Fibroblast of pulmonary artery (primary cell): ENCODE data around the gene PDZD7.
"Not testable (repeated sequence)": the region's sequence is repeated elsewhere in the genome, so short reads cannot be mapped to it uniquely, and the experiment has no call there.

ENCODE experiments used
- DNase-seq: peaks from one replicate; pipeline ENCODE4 v3.0.0-alpha.2; 2010; ENCODE audit warnings: low read depth
- H3K4me3 ChIP-seq: replicated peaks from 2 replicates; pipeline ENCODE4 v1.5.1; 2011; ENCODE audit warnings: low read depth, mild to moderate bottlenecking, control low read depth, low read length, moderate library complexity
- CTCF ChIP-seq: IDR thresholded peaks from 2 replicates; pipeline ENCODE4 v1.5.1; 2011; ENCODE audit warnings: mild to moderate bottlenecking, control low read depth, low read length, inconsistent platforms; ENCODE audit errors: missing control alignments

Gene PDZD7

DNA sequence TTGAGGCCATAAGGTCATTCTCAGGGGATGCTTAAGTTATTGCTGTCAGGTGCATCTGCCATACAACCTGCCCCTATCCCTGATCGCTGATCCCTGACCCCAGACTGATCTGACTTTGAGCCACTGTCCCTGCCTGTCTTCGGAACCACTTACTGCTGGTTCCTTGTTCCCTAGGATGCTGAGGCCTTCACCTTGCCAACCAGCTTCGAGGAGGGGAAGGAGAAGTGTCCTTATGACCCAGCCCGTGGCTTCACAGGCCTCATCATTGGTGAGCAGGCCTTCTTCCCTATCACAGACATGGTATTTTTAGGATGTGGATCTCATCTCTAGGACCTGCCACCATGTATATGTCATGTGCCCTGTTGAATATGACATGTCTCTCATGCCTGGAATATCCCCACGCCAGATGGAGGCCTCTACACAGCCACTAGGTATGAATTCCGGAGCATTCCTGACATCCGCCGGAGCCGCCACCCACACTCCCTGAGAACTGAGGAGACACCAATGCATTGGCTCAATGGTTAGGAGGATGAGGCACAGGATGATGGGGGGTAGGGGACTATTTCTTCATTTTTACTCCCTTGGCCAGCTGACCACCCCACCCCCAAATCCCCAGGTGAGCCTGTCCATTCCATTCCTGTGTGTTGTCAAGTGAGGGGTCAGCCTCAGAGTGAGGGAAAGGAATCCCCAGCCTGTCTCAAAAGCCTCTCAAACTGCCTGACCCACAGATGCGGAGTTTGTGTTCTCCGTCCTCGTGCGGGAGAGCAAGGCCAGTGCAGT is 52.6 kb downstream of the PDZD7 start:
- DNase-seq: no peak
- TF ChIP-seq CTCF: no peak
- no peak overlapping the region for H3K4me3 ChIP-seq

DNA sequence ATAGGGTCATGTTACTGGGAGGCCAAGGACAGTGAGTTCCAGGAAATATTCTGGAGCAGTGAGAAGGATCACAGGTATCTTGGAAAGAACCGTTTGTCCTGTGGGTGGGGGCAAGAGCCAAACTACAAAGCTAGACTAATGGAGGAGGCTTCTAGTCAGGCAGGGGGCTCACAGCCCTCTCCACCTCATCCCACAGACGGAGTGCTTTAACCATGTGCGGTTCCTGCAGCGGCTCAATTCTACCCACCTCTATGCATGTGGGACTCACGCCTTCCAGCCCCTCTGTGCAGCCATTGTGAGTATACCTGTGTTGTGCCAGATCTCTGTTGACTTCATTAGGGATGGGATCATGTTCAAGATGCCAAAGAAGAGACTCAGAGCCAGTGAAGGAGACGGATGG is 53.5 kb downstream of the PDZD7 start:
- DNase-seq: no peak
- H3K4me3 ChIP-seq: no peak overlapping the region
- TF ChIP-seq CTCF: no peak

- no peak for TF ChIP-seq CTCF
- DNase-seq: no peak
- H3K4me3 ChIP-seq: no peak overlapping the region
These were observed 54.0 kb downstream of the PDZD7 start for GRCh38 chr10:100976906-100977305.

GRCh38 chr10:100975397-100975796 is 55.5 kb downstream of the PDZD7 start:
- not testable (repeated sequence) for H3K4me3 ChIP-seq, DNase-seq

- no peak for TF ChIP-seq CTCF
- DNase-seq: no peak
- H3K4me3 ChIP-seq: no peak overlapping the region
These were observed 57.9 kb downstream of the PDZD7 start for GRCh38 chr10:100972904-100973535.

DNA sequence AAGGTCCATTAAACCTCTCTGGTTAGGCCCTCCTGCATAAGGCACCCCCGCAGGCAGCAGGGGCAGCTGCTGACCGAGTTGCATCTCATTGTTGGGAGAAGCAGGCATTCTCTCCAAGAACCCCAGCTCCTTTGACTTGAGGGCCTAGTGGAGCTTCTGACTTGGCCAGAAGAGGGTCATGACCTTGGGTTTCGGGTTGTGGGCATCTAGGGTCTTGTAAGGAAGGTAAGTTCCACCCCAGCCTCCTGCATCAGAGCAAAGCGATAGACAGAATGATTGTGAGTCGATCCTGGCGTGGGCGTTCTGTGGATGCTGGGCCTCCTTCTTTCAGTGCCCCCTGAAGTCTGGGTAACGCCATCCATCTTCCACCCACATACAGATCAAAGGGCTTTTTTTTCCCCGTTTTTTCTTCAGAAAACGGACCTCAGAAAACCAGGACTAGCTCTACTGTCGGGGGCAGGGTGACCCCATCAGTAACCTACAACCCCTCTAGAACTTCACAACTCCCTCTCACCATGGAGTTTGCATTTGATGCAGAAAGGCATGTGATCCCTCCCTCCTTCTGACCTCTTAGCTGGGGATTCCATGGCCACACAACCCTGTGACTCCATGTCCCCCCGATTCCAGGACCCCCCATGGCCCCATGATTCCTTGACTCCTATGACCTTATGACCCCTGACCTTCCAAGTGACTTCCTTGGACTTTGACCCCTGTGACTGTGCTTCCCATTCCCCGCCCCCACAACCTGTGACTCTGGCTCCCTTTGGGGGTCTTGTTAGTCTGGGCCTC is 58.6 kb downstream of the PDZD7 start:
- H3K4me3 ChIP-seq: no peak overlapping the region
- TF ChIP-seq CTCF: no peak
- DNase-seq: no peak
